HG03469 (cell line): Measurements from ENCODE around the gene MAP6.
"Not testable (repeated sequence)": the region's sequence is repeated elsewhere in the genome, so short reads cannot be mapped to it uniquely, and the experiment has no call there.

ENCODE experiments used
- ATAC-seq: cut with Tn5 transposase; IDR thresholded peaks from one replicate; pipeline ENCODE4 v1.9.1; 2021; ENCODE audit warnings: mild to moderate bottlenecking, moderate library complexity, moderate number of reproducible peaks; ENCODE audit not compliant: unreplicated experiment

MAP6 gene

GRCh38 chr11:75668451-75669297 lies at the start of gene MAP6:
Gene MAP6, minus strand, starts transcription at chr11:75669038. Its CDS starts 669 bp downstream, at chr11:75668369.
- no peak for ATAC-seq

- ATAC-seq: no peak
Measured at GRCh38 chr11:75717608-75718418, 49.0 kb upstream of the MAP6 start, which contains the start of gene MOGAT2. Gene MOGAT2, plus strand, starts transcription at chr11:75717838. Its CDS starts 51 bp downstream, at chr11:75717889.

- ATAC-seq: no peak
Measured at GRCh38 chr11:75716659-75717058, 47.8 kb upstream of the MAP6 start.

GRCh38 chr11:75715688-75716087 lies 46.9 kb upstream of the MAP6 start:
- ATAC-seq: no peak

- no peak for ATAC-seq
Measured at GRCh38 chr11:75714211-75714610, 45.4 kb upstream of the MAP6 start.

- ATAC-seq: no peak
Measured at GRCh38 chr11:75706260-75706729, 37.5 kb upstream of the MAP6 start.

GRCh38 chr11:75705541-75705940 lies 36.7 kb upstream of the MAP6 start:
- ATAC-seq: no peak

GRCh38 chr11:75703695-75704237 lies 34.9 kb upstream of the MAP6 start:
- ATAC-seq: no peak

- no peak for ATAC-seq
Measured at GRCh38 chr11:75700940-75701339, 32.1 kb upstream of the MAP6 start.

GRCh38 chr11:75697906-75698581 lies 29.2 kb upstream of the MAP6 start:
- no peak for ATAC-seq

- ATAC-seq: no peak
Measured at GRCh38 chr11:75691804-75692203, 23.0 kb upstream of the MAP6 start.

- ATAC-seq: no peak
Measured at GRCh38 chr11:75689863-75690609, 21.2 kb upstream of the MAP6 start.

- ATAC-seq: not testable (repeated sequence)
Measured at GRCh38 chr11:75683856-75684255, 15.0 kb upstream of the MAP6 start.

- no peak for ATAC-seq
Measured at GRCh38 chr11:75679566-75679965, 10.7 kb upstream of the MAP6 start.

GRCh38 chr11:75678620-75679259 lies 9.9 kb upstream of the MAP6 start:
- no peak for ATAC-seq

GRCh38 chr11:75677909-75678308 lies 9.1 kb upstream of the MAP6 start:
- no peak for ATAC-seq

GRCh38 chr11:75677275-75677674 lies 8.4 kb upstream of the MAP6 start:
- ATAC-seq: no peak

- ATAC-seq: no peak
Measured at GRCh38 chr11:75673977-75674582, 5.2 kb upstream of the MAP6 start.

- no peak for ATAC-seq
Measured at GRCh38 chr11:75667831-75668450, 897 bp downstream of the MAP6 start.
